A549 (cell line): ENCODE data around the gene PTPN1.

Source experiments
- HOXA7 ChIP-seq: fragments of 250-450 bp; sonication (Bioruptor Pico); IDR thresholded peaks from 2 replicates; pipeline ENCODE4 v1.5.0; 2020; ENCODE audit warnings: mild to moderate bottlenecking, moderate library complexity
- MYC ChIP-seq: IDR thresholded peaks from 2 replicates; pipeline ENCODE4 v1.6.1; 2012; ENCODE audit warnings: mild to moderate bottlenecking, inconsistent platforms, low read length, improper control_type of control experiment, borderline replicate concordance
- RFX5 ChIP-seq: fragments of 450-650 bp; IDR thresholded peaks from 2 replicates; pipeline ENCODE4 v1.7.1; 2014; ENCODE audit warnings: antibody characterized with exemption, mild to moderate bottlenecking, moderate library complexity
- TFCP2L1 ChIP-seq: fragments of 250-450 bp; sonication (Bioruptor Pico); IDR thresholded peaks from 2 replicates; pipeline ENCODE4 v1.5.0; 2021; ENCODE audit warnings: mild to moderate bottlenecking
- TF ChIP-seq, protein P1 (sequence below): fragments of >200 bp; sonication (Bioruptor Twin); formaldehyde crosslinking; IDR thresholded peaks from 3 replicates; pipeline ENCODE4 v1.5.1; 2016
- TF ChIP-seq, protein P2 (sequence below): fragments of 200-600 bp; sonication (generic); IDR thresholded peaks from 2 replicates; pipeline ENCODE4 v1.6.1; 2016; ENCODE audit warnings: antibody characterized with exemption, mild to moderate bottlenecking, moderate library complexity

- TF ChIP-seq, protein P1, sequence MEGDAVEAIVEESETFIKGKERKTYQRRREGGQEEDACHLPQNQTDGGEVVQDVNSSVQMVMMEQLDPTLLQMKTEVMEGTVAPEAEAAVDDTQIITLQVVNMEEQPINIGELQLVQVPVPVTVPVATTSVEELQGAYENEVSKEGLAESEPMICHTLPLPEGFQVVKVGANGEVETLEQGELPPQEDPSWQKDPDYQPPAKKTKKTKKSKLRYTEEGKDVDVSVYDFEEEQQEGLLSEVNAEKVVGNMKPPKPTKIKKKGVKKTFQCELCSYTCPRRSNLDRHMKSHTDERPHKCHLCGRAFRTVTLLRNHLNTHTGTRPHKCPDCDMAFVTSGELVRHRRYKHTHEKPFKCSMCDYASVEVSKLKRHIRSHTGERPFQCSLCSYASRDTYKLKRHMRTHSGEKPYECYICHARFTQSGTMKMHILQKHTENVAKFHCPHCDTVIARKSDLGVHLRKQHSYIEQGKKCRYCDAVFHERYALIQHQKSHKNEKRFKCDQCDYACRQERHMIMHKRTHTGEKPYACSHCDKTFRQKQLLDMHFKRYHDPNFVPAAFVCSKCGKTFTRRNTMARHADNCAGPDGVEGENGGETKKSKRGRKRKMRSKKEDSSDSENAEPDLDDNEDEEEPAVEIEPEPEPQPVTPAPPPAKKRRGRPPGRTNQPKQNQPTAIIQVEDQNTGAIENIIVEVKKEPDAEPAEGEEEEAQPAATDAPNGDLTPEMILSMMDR, result peak; percentile 81
- TF ChIP-seq RFX5, result no peak
- TF ChIP-seq MYC, result no peak
- no peak for TF ChIP-seq HOXA7 (CRISPR knock-in tag)
- TF ChIP-seq TFCP2L1 (CRISPR knock-in tag), result no peak
- TF ChIP-seq, protein P2, sequence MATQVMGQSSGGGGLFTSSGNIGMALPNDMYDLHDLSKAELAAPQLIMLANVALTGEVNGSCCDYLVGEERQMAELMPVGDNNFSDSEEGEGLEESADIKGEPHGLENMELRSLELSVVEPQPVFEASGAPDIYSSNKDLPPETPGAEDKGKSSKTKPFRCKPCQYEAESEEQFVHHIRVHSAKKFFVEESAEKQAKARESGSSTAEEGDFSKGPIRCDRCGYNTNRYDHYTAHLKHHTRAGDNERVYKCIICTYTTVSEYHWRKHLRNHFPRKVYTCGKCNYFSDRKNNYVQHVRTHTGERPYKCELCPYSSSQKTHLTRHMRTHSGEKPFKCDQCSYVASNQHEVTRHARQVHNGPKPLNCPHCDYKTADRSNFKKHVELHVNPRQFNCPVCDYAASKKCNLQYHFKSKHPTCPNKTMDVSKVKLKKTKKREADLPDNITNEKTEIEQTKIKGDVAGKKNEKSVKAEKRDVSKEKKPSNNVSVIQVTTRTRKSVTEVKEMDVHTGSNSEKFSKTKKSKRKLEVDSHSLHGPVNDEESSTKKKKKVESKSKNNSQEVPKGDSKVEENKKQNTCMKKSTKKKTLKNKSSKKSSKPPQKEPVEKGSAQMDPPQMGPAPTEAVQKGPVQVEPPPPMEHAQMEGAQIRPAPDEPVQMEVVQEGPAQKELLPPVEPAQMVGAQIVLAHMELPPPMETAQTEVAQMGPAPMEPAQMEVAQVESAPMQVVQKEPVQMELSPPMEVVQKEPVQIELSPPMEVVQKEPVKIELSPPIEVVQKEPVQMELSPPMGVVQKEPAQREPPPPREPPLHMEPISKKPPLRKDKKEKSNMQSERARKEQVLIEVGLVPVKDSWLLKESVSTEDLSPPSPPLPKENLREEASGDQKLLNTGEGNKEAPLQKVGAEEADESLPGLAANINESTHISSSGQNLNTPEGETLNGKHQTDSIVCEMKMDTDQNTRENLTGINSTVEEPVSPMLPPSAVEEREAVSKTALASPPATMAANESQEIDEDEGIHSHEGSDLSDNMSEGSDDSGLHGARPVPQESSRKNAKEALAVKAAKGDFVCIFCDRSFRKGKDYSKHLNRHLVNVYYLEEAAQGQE, result no peak
Observed at GRCh38 chr20:50625986-50626677, 115.9 kb downstream of the PTPN1 start.
